ENCODE results near the gene AQP12B.

The AQP12B gene

GRCh38 chr2:240717681-240718581, 35.2 kb upstream of the AQP12B start:
- no peak for TF ChIP-seq CTCF (IDR thresholded peaks at IDR 0.05; ENCODE audit: low read depth, low read length, missing control alignments)
- no peak for DNase-seq (ENCODE audit: low read depth)
- no peak overlapping the region for H3K4me3 ChIP-seq (ENCODE audit: low read depth, low read length)

- no peak for TF ChIP-seq CTCF (IDR thresholded peaks at IDR 0.05; ENCODE audit: low read depth, low read length, missing control alignments)
- no peak overlapping the region for H3K4me3 ChIP-seq (ENCODE audit: low read depth, low read length)
- DNase-seq (ENCODE audit: low read depth), result no peak
Observed at GRCh38 chr2:240717181-240717641, 34.5 kb upstream of the AQP12B start.

GRCh38 chr2:240716130-240716798, 33.6 kb upstream of the AQP12B start:
- TF ChIP-seq CTCF (IDR thresholded peaks at IDR 0.05; ENCODE audit: low read depth, low read length, missing control alignments), result no peak
- no peak overlapping the region for H3K4me3 ChIP-seq (ENCODE audit: low read depth, low read length)
- no peak for DNase-seq (ENCODE audit: low read depth)

- no peak for TF ChIP-seq CTCF (IDR thresholded peaks at IDR 0.05; ENCODE audit: low read depth, low read length, missing control alignments)
- no peak overlapping the region for H3K4me3 ChIP-seq (ENCODE audit: low read depth, low read length)
- no peak for DNase-seq (ENCODE audit: low read depth)
Observed at GRCh38 chr2:240714747-240715725, 32.4 kb upstream of the AQP12B start.

GRCh38 chr2:240713928-240714746, 31.5 kb upstream of the AQP12B start:
- no peak for DNase-seq (ENCODE audit: low read depth)
- no peak overlapping the region for H3K4me3 ChIP-seq (ENCODE audit: low read depth, low read length)
- no peak for TF ChIP-seq CTCF (IDR thresholded peaks at IDR 0.05; ENCODE audit: low read depth, low read length, missing control alignments)

Measured in GM12864 (cell line).